ENCODE measurements around the gene VPS37C. TPM values are rescaled to one million over a fixed set of nuclear protein-coding genes. Genes with fewer than 3 reads are reported as not detected.

VPS37C gene
- total and polyA plus RNA-seq, 2 of the 13 experiments (the other 11 are each of a cell fraction or from before 2014, with no cell fraction given) = 7.5 to 8.8 TPM

GRCh38 chr11:61149624-61150615 lies 11.3 kb downstream of the VPS37C start (continued):
- TF ChIP-seq MAX (IDR thresholded peaks at IDR 0.05) (0 out of 2 replicates have a peak, but pooled peaks have one; percentile 21), MYC (CRISPR knock-in tag; IDR thresholded peaks at IDR 0.05; ENCODE audit: borderline replicate concordance) (peak; percentile 24; the same call in 1 of the 2 replicates), GTF2F1 (IDR thresholded peaks at IDR 0.05; ENCODE audit: low read length) (no peak), ZNF709 (CRISPR knock-in tag; IDR thresholded peaks at IDR 0.05) (no peak), HOMEZ (CRISPR knock-in tag; IDR thresholded peaks at IDR 0.05; ENCODE audit: low read depth) (no peak), ZNF710 (CRISPR knock-in tag; IDR thresholded peaks at IDR 0.05; ENCODE audit: borderline replicate concordance) (no peak), CCDC6 (CRISPR knock-in tag; IDR thresholded peaks at IDR 0.05) (no peak), ZBTB20 (CRISPR knock-in tag; IDR thresholded peaks at IDR 0.05; ENCODE audit: borderline replicate concordance, low read depth) (no peak), ZFP82 (CRISPR knock-in tag; IDR thresholded peaks at IDR 0.05; ENCODE audit: borderline replicate concordance) (no peak), TSC22D2 (CRISPR knock-in tag; IDR thresholded peaks at IDR 0.05; ENCODE audit: borderline replicate concordance) (no peak), FOSL2 (CRISPR knock-in tag; IDR thresholded peaks at IDR 0.05) (no peak), SATB2 (CRISPR knock-in tag; IDR thresholded peaks at IDR 0.05) (no peak), ZNF678 (CRISPR knock-in tag; IDR thresholded peaks at IDR 0.05) (no peak), AHDC1 (CRISPR knock-in tag; IDR thresholded peaks at IDR 0.05; ENCODE audit: borderline replicate concordance) (no peak), FOXP4 (CRISPR knock-in tag; IDR thresholded peaks at IDR 0.05) (no peak), ZFY (CRISPR knock-in tag; IDR thresholded peaks at IDR 0.05) (no peak), RXRA (CRISPR knock-in tag; IDR thresholded peaks at IDR 0.05) (no peak)

All from HepG2 (cell line).